ENCODE measurements around the gene SLC38A8. TPM values are rescaled to one million over a fixed set of nuclear protein-coding genes. Genes with fewer than 3 reads are reported as not detected.

The SLC38A8 gene
- total and polyA plus RNA-seq, 2 experiments from 2014 or later = not detected

GRCh38 chr16:84058211-84058610 is 15.6 kb upstream of the SLC38A8 start:
- Histone ChIP-seq H3K27ac (no peak overlapping the region), H3K4me1 (ENCODE audit: low read depth) (peaks cover 4% of the 10 kb centered on the region), H3K27me3 (no peaks in the 10 kb centered on the region), H3K9me3 (ENCODE audit: low read depth) (no peaks in the 10 kb centered on the region), H3K4me3 (no peak overlapping the region), H3K36me3 (peaks cover 34% of the 10 kb centered on the region)
- no peak for DNase-seq (ENCODE audit: low read depth in 1 of 2, low spot score in 1 of 2)
- no peak for TF ChIP-seq CTCF (IDR thresholded peaks at IDR 0.05; ENCODE audit: low read depth, low read length)

DNA sequence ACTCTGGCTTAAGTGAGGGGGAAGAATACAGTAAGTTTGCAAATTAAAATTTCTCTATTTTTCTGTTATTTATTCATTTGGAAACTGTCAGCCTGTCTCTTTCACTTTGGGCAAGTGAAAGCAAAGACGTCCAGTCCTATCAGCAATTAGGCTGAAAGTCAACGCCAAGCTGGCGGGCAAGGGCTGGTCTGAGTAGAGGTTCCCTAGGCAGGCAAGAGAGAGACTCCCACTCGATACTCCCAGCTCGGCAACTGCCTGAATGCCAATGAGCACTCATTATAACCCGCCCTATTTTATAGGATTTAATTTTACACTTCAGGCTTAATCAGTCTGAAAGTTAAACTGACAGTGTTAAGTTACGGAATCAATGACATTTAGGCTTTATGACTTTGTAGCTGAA is 14.3 kb upstream of the SLC38A8 start:
- no peaks in the 10 kb centered on the region for H3K4me1 ChIP-seq (ENCODE audit: low read depth)
- no peaks in the 10 kb centered on the region for H3K27me3 ChIP-seq
- H3K9me3 ChIP-seq (ENCODE audit: low read depth) = no peaks in the 10 kb centered on the region
- no peak for DNase-seq (ENCODE audit: low read depth in 1 of 2, low spot score in 1 of 2)
- no peak overlapping the region for H3K27ac ChIP-seq
- no peak for TF ChIP-seq CTCF (IDR thresholded peaks at IDR 0.05; ENCODE audit: low read depth, low read length)
- no peak overlapping the region for H3K4me3 ChIP-seq
- peaks cover 29% of the 10 kb centered on the region for H3K36me3 ChIP-seq

DNA sequence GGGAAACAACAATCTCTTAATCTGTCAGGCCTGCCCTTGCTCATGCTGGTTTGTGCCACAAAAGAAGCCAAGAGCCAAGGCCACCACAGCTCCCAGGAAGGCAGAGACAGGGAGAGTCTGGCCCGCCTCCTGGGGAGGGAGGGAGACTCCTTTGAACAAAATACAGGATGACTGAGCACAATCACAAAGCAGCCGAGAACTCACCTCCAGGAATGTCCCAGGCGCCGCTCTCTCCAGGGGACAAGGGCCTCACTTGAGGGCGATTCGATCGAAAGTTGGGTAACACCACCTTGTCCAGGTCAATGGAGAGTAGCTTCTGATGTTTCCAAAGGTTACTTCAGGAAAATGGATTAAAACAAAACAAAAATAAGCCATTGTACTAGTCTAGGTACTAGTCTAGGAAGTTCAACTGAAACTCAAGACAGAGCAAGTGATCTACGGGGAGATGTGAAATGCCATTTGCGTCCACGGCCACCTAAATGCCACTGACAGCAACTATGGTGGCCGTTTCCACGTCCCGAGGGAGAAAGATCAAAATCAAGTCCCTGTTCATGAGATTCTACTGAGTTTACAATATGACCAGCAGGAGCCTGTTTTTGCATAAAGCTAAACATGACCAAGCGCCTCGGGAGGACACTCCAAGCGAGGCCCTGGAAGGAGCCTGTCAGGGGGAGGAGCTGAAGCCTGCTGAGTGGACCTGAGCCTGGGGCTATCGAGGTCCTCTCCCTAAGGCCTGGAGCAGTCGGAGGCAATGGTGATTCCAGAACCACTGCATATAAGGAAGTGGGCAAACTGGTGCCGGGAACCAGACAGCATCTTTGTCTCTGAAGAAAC is 13.4 kb upstream of the SLC38A8 start:
- no peak for DNase-seq (ENCODE audit: low read depth in 1 of 2, low spot score in 1 of 2)
- TF ChIP-seq CTCF (IDR thresholded peaks at IDR 0.05; ENCODE audit: low read depth, low read length) = no peak
- no peaks in the 10 kb centered on the region for H3K4me1 ChIP-seq (ENCODE audit: low read depth)
- H3K36me3 ChIP-seq = peaks cover 29% of the 10 kb centered on the region
- no peak overlapping the region for H3K4me3 ChIP-seq
- no peaks in the 10 kb centered on the region for H3K9me3 ChIP-seq (ENCODE audit: low read depth)
- H3K27me3 ChIP-seq = no peaks in the 10 kb centered on the region
- no peak overlapping the region for H3K27ac ChIP-seq

- Histone ChIP-seq H3K36me3 (peaks cover 29% of the 10 kb centered on the region), H3K4me1 (ENCODE audit: low read depth) (no peaks in the 10 kb centered on the region), H3K4me3 (no peak overlapping the region), H3K9me3 (ENCODE audit: low read depth) (no peaks in the 10 kb centered on the region), H3K27me3 (no peaks in the 10 kb centered on the region), H3K27ac (no peak overlapping the region)
- peak in 1 of 2 donors; percentile 16 for DNase-seq (ENCODE audit: low read depth in 1 of 2, low spot score in 1 of 2)
- TF ChIP-seq CTCF (IDR thresholded peaks at IDR 0.05; ENCODE audit: low read depth, low read length) = no peak
These were observed 12.8 kb upstream of the SLC38A8 start for GRCh38 chr16:84055366-84055765.

DNA sequence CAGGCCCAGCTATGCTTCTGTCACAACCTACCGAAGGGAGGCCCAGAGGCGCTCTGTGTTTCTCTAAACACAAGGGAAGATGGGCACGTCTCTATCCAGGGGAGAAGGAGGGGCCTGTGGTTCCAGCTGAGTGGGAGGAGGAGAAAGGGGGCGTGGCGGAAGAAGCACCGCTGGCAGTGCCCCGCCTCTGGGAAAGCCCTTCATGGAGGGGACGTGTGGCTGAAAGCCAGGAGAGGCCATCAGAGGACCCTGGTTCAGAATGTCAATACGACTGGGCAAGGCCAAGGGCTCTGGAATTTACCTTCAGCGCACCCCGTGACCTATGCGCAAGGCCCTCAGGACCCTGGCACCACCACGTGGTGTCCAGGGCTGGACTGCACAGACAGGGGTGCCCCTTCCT is 12.3 kb upstream of the SLC38A8 start:
- Histone ChIP-seq H3K4me1 (ENCODE audit: low read depth) (no peaks in the 10 kb centered on the region), H3K27ac (no peak overlapping the region), H3K4me3 (no peak overlapping the region), H3K9me3 (ENCODE audit: low read depth) (no peaks in the 10 kb centered on the region), H3K27me3 (no peaks in the 10 kb centered on the region), H3K36me3 (peaks cover 25% of the 10 kb centered on the region)
- TF ChIP-seq CTCF (IDR thresholded peaks at IDR 0.05; ENCODE audit: low read depth, low read length) = no peak
- peak in 1 of 2 donors; percentile 52 for DNase-seq (ENCODE audit: low read depth in 1 of 2, low spot score in 1 of 2)

Measured in cardiac muscle cell (in vitro differentiated cells and primary cell).